ENCODE measurements around the gene EPHA5.

- TF ChIP-seq CTCF (IDR thresholded peaks at IDR 0.05) (no peak), POLR2A (IDR thresholded peaks at IDR 0.05) (no peak)
Observed at GRCh38 chr4:65515646-65516045, 154.6 kb downstream of the EPHA5 start.
